ENCODE results near the gene PLPPR1.

GRCh38 chr9:101369884-101370531 lies 341.5 kb downstream of the PLPPR1 start:
- no peak for TF ChIP-seq POLR2A (IDR thresholded peaks at IDR 0.05)
- no peak for TF ChIP-seq POLR2AphosphoS5 (IDR thresholded peaks at IDR 0.05)

All from gastroesophageal sphincter (tissue), 2 donors.